Fibroblast of pulmonary artery (primary cell): Measurements from ENCODE around the gene PVR.

Experiments
- DNase-seq: peaks from one replicate; pipeline ENCODE4 v3.0.0-alpha.2; 2010; ENCODE audit warnings: low read depth
- H3K4me3 ChIP-seq: replicated peaks from 2 replicates; pipeline ENCODE4 v1.5.1; 2011; ENCODE audit warnings: low read depth, mild to moderate bottlenecking, control low read depth, low read length, moderate library complexity
- TF ChIP-seq, protein P1 (sequence below): IDR thresholded peaks from 2 replicates; pipeline ENCODE4 v1.5.1; 2011; ENCODE audit warnings: mild to moderate bottlenecking, control low read depth, low read length, inconsistent platforms; ENCODE audit errors: missing control alignments

The PVR gene

DNA sequence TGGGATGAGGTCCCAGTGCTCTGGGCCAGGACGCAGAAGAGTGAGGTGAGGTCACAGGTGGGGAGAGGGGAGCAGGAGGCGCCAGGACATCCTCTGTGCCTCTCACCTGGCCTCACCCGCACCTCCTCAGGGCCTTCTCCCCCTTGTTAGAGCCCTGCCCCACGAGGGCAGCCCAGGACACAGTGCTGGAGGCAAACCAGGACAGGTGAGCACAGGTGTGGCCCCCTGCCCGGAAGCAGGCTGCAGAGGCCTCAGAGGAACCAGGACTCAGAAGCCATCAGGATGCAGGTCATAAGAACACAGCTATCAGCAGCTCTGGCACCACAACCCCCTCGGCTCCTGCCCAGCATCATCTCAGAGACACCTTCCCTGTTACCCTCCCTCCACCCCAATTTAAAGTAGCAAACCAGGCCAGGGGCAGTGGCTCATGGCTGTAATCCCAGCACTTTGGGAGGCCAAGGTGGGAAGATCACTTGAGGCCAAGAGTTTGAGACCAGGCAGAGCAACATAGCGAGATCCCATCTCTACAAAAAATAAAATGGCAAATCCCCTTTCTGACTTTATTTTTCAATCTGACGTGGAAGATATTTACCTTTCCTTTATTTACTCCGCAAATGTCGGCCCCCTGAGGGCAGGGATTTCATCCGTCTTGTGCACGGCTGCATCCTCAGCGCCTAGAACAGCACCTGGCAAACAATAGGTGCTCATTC, 54.9 kb downstream of the PVR start, which contains the start of gene CEACAM16:
Gene CEACAM16, plus strand, starts transcription at position 660 of the 710 bp plus-strand sequence. CDS start 2,306 bp downstream, outside the sequence.
- no peak for DNase-seq
- TF ChIP-seq, protein P1, sequence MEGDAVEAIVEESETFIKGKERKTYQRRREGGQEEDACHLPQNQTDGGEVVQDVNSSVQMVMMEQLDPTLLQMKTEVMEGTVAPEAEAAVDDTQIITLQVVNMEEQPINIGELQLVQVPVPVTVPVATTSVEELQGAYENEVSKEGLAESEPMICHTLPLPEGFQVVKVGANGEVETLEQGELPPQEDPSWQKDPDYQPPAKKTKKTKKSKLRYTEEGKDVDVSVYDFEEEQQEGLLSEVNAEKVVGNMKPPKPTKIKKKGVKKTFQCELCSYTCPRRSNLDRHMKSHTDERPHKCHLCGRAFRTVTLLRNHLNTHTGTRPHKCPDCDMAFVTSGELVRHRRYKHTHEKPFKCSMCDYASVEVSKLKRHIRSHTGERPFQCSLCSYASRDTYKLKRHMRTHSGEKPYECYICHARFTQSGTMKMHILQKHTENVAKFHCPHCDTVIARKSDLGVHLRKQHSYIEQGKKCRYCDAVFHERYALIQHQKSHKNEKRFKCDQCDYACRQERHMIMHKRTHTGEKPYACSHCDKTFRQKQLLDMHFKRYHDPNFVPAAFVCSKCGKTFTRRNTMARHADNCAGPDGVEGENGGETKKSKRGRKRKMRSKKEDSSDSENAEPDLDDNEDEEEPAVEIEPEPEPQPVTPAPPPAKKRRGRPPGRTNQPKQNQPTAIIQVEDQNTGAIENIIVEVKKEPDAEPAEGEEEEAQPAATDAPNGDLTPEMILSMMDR = no peak

DNA sequence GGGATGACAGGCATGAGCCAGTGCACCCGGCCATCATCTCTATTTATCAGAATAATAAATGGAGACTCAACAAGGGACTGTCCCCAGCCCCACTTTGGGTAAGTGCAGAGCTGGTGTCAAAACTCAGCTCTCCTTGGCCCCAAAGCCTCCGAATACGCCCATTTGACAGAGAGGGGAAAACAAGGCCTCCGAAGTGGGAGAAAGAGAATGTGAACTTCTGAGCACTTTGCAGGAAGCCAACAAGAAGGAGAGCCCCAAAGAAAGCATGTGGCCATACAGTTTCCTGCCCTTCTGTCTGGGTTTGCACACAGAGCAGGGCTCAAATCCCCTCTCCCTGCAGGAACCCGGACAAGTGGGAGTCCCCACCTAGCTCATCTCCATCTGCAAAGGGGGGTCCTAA, 56.8 kb downstream of the PVR start:
- no peak overlapping the region for H3K4me3 ChIP-seq
- TF ChIP-seq, protein P1 = no peak
- DNase-seq = no peak

More for the DNA sequence above, 54.9 kb downstream of the PVR start, which contains the start of gene CEACAM16:
- no peak within 1 kb of the TSS for H3K4me3 ChIP-seq

DNA sequence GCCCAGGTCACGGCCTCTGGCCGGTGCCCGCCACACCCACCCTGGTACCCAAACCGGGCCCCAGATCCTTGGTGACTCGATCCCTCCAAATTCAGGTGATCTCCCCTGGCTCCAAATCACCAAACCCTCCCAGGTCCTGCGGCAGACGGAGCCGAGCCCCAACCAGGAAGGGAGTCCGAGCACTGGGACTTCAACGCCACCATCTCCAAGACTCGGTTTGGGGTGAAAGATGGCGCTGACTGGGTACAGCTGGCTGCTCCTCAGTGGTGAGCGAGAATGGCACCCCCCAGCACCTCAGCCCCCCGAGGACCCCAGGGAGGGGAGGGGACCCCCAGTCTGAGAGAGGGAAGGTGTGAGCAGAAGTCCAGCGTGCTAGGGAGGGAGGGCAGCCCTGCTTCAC, 57.5 kb downstream of the PVR start:
- no peak for DNase-seq
- no peak overlapping the region for H3K4me3 ChIP-seq
- TF ChIP-seq, protein P1 = no peak

DNA sequence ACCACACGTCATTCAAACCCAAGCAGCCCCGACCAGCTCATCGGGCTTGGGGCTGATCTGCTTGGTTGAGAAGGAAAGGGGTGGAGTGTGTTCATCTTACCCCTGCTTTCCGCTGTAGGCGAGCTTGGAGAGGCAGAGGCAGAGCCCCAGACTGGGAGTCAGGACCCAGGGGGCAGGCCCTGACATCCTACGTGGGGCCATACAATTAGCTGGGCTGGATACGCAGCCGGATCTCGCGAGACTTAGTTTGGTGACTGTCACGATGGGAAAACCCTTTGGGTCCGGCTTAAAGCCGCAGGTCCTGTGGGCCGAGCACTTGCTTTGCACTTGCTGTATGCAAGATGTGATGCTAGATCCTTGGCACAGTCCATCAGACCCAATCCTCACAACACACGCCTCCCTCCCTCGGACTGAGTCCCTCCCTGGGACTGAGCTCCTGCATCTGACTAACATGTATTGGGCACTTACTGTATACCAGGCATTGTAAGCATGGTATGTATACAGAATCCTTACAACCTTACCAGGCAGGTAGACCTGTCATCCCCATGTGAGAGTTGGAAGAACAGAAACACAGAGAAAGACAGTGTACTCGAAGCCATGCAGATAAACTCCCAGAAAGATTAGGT, 59.0 kb downstream of the PVR start:
- no peak overlapping the region for H3K4me3 ChIP-seq
- TF ChIP-seq, protein P1 = no peak
- no peak for DNase-seq

DNA sequence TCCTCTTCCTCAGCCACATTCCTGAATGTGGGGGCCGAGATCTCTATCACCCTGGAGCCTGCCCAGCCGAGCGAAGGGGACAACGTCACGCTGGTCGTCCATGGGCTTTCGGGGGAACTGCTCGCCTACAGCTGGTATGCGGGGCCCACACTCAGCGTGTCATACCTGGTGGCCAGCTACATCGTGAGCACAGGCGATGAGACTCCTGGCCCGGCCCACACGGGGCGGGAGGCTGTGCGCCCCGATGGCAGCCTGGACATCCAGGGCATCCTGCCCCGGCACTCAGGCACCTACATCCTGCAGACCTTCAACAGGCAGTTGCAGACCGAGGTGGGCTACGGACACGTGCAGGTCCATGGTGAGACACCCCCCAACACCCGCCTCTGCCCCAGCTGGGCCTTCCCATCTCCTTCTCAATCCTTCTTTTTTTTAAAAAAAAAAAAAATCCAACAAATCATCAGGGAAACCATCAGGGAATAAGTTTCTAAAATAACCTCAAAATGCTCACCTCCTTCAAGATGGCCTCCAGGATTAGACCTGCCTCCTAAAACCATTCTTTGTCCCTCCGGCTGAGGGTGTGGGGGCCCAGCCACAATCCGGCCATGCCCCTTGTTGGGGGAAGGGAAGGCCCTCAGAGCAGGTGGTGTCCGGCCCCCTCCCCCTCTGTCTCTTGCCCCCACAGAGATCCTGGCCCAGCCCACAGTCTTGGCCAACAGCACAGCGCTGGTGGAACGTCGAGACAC, 59.8 kb downstream of the PVR start:
- TF ChIP-seq, protein P1 = no peak
- no peak overlapping the region for H3K4me3 ChIP-seq
- no peak for DNase-seq

DNA sequence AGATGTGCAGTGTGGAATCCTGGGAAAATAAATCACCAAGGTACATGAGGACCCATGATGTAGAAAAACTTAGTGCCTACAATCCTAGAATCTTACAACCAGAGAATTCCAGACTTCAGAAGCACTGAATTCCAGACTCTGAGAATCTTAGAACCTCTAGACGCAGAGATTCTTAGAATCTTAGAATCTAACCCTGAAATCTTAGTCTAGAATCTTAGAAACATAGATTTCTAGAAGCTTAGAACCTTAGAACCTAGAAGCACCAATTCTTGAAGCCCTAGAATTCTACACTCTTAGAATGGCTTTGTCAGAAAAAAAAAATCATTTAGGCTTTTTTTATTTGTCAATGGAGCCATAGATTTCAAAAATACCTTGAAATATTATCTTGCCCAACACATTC, 61.3 kb downstream of the PVR start:
- H3K4me3 ChIP-seq = no peak overlapping the region
- DNase-seq = no peak
- TF ChIP-seq, protein P1 = no peak
